DND-41 (cell line): ENCODE measurements around the gene MGAT4A.

Source experiments
- ATAC-seq: fragments of 200-7000 bp; cut with Tn5 transposase; 3 replicates; pipeline ENCODE4 v1.9.1; 2021; ENCODE audit warnings: low read depth; ENCODE audit not compliant: insufficient read depth
- DNase-seq: peaks from one replicate; pipeline ENCODE4 v3.0.0-alpha.2; 2020
- H2AFZ ChIP-seq: 2 replicates; pipeline ENCODE4 v1.6.0; 2012; ENCODE audit warnings: low read depth, low read length
- H3K27ac ChIP-seq: 2 replicates; pipeline ENCODE4 v1.5.1; 2012; ENCODE audit warnings: low read length, inconsistent platforms
- H3K27me3 ChIP-seq: fragments of 200-600 bp; sonication (generic); 2 replicates; pipeline ENCODE4 v1.6.0; 2012; ENCODE audit warnings: low read length, mild to moderate bottlenecking, inconsistent platforms; ENCODE audit not compliant: insufficient read depth, poor library complexity
- H3K36me3 ChIP-seq: 2 replicates; pipeline ENCODE4 v1.5.1; 2012; ENCODE audit warnings: low read length, inconsistent platforms; ENCODE audit not compliant: insufficient read depth
- H3K4me1 ChIP-seq: 2 replicates; pipeline ENCODE4 v1.5.1; 2012; ENCODE audit warnings: mild to moderate bottlenecking, low read length; ENCODE audit not compliant: insufficient read depth
- H3K4me2 ChIP-seq: 2 replicates; pipeline ENCODE4 v1.6.0; 2012; ENCODE audit warnings: mild to moderate bottlenecking, moderate library complexity, low read length, inconsistent platforms; ENCODE audit not compliant: insufficient read depth
- H3K4me3 ChIP-seq, 2 experiments: fragments of 200-600 bp in 1 of 2; shearing (Covaris generic) in 1 of 2; 2 replicates each; pipeline ENCODE4 v1.5.1; 2012 to 2016; ENCODE audit warnings: inconsistent platforms in 2 of 2, low read length in 2 of 2, mild to moderate bottlenecking in 2 of 2, low read depth in 1 of 2, moderate library complexity in 1 of 2
- H3K79me2 ChIP-seq: 2 replicates; pipeline ENCODE4 v1.6.0; 2012; ENCODE audit warnings: low read length, inconsistent platforms; ENCODE audit not compliant: insufficient read depth
- H3K9ac ChIP-seq: 2 replicates; pipeline ENCODE4 v1.6.0; 2012; ENCODE audit warnings: low read depth, mild to moderate bottlenecking, inconsistent platforms, low read length, moderate library complexity
- H3K9me3 ChIP-seq: 2 replicates; pipeline ENCODE4 v1.5.1; 2012; ENCODE audit warnings: low read length, moderate library complexity, mild to moderate bottlenecking, inconsistent platforms; ENCODE audit not compliant: insufficient read depth, severe bottlenecking
- H4K20me1 ChIP-seq: 2 replicates; pipeline ENCODE4 v1.6.0; 2012; ENCODE audit warnings: low read length; ENCODE audit not compliant: insufficient read depth
- CTCF ChIP-seq: IDR thresholded peaks from 2 replicates; pipeline ENCODE4 v1.5.1; 2012; ENCODE audit warnings: borderline replicate concordance, low read length, moderate library complexity, mild to moderate bottlenecking; ENCODE audit not compliant: poor library complexity, severe bottlenecking; ENCODE audit errors: extremely low read depth
- EZH2 ChIP-seq: IDR thresholded peaks from 3 replicates; pipeline ENCODE4 v1.6.1; 2012; ENCODE audit warnings: borderline replicate concordance, low read depth, mild to moderate bottlenecking, moderate library complexity, low read length, inconsistent platforms; ENCODE audit not compliant: severe bottlenecking

The MGAT4A gene

GRCh38 chr2:98578231-98578630 lies 152.7 kb downstream of the MGAT4A start:
- Histone ChIP-seq H2AFZ (no peak overlapping the region), H3K36me3 (peaks cover 66% of the 10 kb centered on the region), H3K4me2 (no peak overlapping the region), H3K9ac (no peak overlapping the region), H3K4me1 (no peaks in the 10 kb centered on the region), H3K9me3 (no peaks in the 10 kb centered on the region), H3K4me3 (no peak overlapping the region), H3K27ac (no peak overlapping the region), H3K79me2 (no peaks in the 10 kb centered on the region), H4K20me1 (no peaks in the 10 kb centered on the region), H3K27me3 (no peaks in the 10 kb centered on the region)
- no peak for DNase-seq
- TF ChIP-seq EZH2, result no peak
- no peak for TF ChIP-seq CTCF
- no peak; the same call in 2 of the 3 replicates for ATAC-seq

GRCh38 chr2:98577313-98577712 lies 153.6 kb downstream of the MGAT4A start:
- DNase-seq, result no peak
- no peak overlapping the region for H3K4me3 ChIP-seq
- H2AFZ ChIP-seq, result no peak overlapping the region
- H3K27ac ChIP-seq, result no peak overlapping the region
- H3K36me3 ChIP-seq, result peaks cover 68% of the 10 kb centered on the region
- no peaks in the 10 kb centered on the region for H4K20me1 ChIP-seq
- no peaks in the 10 kb centered on the region for H3K79me2 ChIP-seq
- no peak overlapping the region for H3K4me2 ChIP-seq
- H3K9ac ChIP-seq, result no peak overlapping the region
- H3K9me3 ChIP-seq, result no peaks in the 10 kb centered on the region
- no peaks in the 10 kb centered on the region for H3K27me3 ChIP-seq
- ATAC-seq, result no peak
- TF ChIP-seq EZH2, result no peak
- TF ChIP-seq CTCF, result peak; percentile 16
- H3K4me1 ChIP-seq, result no peaks in the 10 kb centered on the region

- Histone ChIP-seq H3K4me2 (no peak overlapping the region), H3K36me3 (peaks cover 65% of the 10 kb centered on the region), H3K79me2 (no peaks in the 10 kb centered on the region), H3K27me3 (no peaks in the 10 kb centered on the region), H3K27ac (no peak overlapping the region), H3K4me1 (no peaks in the 10 kb centered on the region), H3K9ac (no peak overlapping the region), H3K9me3 (no peaks in the 10 kb centered on the region), H2AFZ (no peak overlapping the region), H4K20me1 (no peaks in the 10 kb centered on the region), H3K4me3 (no peak overlapping the region)
- ATAC-seq (no peak), DNase-seq (no peak)
- TF ChIP-seq CTCF, result no peak
- TF ChIP-seq EZH2, result no peak
Measured at GRCh38 chr2:98576666-98577312, 154.1 kb downstream of the MGAT4A start.
